AG04450 (cell line): Measurements from ENCODE around the gene CD72. TPM values are rescaled to one million over a fixed set of nuclear protein-coding genes. Genes with fewer than 3 reads are reported as not detected.

Experiments used
- CTCF ChIA-PET: fragments of 300-600, 350-600 bp; formaldehyde crosslinking; extraction: SDS; loops from one replicate; lab custom pipeline; 2022; ENCODE audit warnings: antibody characterized with exemption, inconsistent platforms; lab: Charles Lee
- POLR2A ChIA-PET: fragments of 350-600 bp; formaldehyde crosslinking; extraction: SDS; loops from one replicate; lab custom pipeline; 2021; ENCODE audit warnings: antibody characterized with exemption, inconsistent platforms; lab: Yijun Ruan, JAX
- DNase-seq: peaks from one replicate; pipeline ENCODE4 v3.0.0-alpha.2; 2011; ENCODE audit warnings: low read depth, low spot score
- H3K27ac ChIP-seq: one replicate; pipeline ENCODE4 v1.5.1; 2012; ENCODE audit warnings: low read depth, low read length, control low read depth
- H3K27me3 ChIP-seq: one replicate; pipeline ENCODE4 v1.6.0; 2012; ENCODE audit warnings: low read length; ENCODE audit not compliant: control insufficient read depth, insufficient read depth
- H3K4me3 ChIP-seq: 2 replicates; pipeline ENCODE4 v1.5.1; 2011; ENCODE audit warnings: mild to moderate bottlenecking, low read depth, low read length, control low read depth
- H3K9me3 ChIP-seq: 2 replicates; pipeline ENCODE4 v1.5.1; 2012; ENCODE audit warnings: low read length; ENCODE audit not compliant: control insufficient read depth, insufficient read depth
- polyA plus RNA-seq: library from polyadenylated mRNA; depleted of rRNA; stranded (reverse); fragments of >200 nt; gene quantifications from 2 replicates; pipeline ENCODE4 v1.2.3, GENCODE V29; 2011
- TF ChIP-seq, protein P1 (sequence below): IDR thresholded peaks from 2 replicates; pipeline ENCODE4 v1.5.1; 2011; ENCODE audit warnings: low read depth, low read length, control low read depth, inconsistent platforms

Gene CD72
- polyA plus RNA-seq, 1 experiment = 0.86 TPM

DNA sequence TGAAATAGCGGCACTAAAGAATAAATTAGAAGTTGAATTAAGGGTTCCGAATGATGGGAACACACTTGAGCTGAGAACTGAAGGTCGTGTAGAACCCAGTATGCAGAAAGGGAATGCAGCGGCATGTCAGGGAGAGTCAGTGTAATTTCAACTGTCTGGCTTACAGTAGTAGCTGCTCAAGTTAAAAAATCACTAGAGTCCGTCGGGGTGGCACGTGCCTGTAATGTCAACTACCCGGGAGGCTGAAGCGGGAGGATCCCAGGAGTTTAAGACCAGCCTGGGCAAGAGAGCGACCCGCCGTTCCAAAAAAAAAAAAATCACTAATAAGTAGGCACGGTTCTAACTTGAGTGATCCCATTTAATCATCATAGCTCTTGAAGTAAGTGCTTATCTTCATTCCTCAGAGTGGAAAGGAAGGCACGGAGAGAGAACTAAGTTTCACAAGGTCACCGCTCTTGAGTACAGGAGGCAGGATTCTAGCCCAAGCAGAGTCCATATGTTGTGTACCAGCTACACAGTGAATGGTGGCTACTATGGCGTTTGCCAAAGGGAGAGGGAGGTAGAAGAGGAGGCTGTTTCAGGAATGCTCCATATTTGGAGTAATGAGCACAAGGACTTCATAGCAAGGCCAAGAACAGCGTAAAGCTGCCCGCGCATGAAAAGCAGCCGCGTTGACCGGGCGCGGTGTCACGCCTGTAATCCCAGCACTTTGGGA lies 38.8 kb upstream of the CD72 start:
- H3K27ac ChIP-seq = peak overlapping the region; percentile 96
- CTCF ChIA-PET = interaction anchor here (0.8 to 3.7 kb wide), 6 partner anchors 10 to 73 kb away, joined by 3 to 30 read pairs (median 10); partner anchors contain the start of genes CREB3 and TLN1
- POLR2A ChIA-PET = interaction anchor here (0.5 to 3.8 kb wide), 10 partner anchors 12 to 1552 kb away, joined by 3 to 75 read pairs (median 6); partner anchors contain the start of gene TPM2
- H3K4me3 ChIP-seq = peak overlapping the region; percentile 48
- DNase-seq = no peak
- TF ChIP-seq, protein P1, sequence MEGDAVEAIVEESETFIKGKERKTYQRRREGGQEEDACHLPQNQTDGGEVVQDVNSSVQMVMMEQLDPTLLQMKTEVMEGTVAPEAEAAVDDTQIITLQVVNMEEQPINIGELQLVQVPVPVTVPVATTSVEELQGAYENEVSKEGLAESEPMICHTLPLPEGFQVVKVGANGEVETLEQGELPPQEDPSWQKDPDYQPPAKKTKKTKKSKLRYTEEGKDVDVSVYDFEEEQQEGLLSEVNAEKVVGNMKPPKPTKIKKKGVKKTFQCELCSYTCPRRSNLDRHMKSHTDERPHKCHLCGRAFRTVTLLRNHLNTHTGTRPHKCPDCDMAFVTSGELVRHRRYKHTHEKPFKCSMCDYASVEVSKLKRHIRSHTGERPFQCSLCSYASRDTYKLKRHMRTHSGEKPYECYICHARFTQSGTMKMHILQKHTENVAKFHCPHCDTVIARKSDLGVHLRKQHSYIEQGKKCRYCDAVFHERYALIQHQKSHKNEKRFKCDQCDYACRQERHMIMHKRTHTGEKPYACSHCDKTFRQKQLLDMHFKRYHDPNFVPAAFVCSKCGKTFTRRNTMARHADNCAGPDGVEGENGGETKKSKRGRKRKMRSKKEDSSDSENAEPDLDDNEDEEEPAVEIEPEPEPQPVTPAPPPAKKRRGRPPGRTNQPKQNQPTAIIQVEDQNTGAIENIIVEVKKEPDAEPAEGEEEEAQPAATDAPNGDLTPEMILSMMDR = no peak
- H3K27me3 ChIP-seq = no peaks in the 10 kb centered on the region
- H3K9me3 ChIP-seq = peaks cover 3% of the 10 kb centered on the region; the same call in 1 of the 2 replicates

- Histone ChIP-seq H3K9me3 (peaks cover 3% of the 10 kb centered on the region; the same call in 1 of the 2 replicates), H3K27ac (no peak overlapping the region), H3K4me3 (no peak overlapping the region), H3K27me3 (no peaks in the 10 kb centered on the region)
- CTCF ChIA-PET = interaction anchor here (1.0 to 3.7 kb wide), 4 partner anchors 9 to 73 kb away, joined by 3 to 30 read pairs (median 10); partner anchors contain the start of genes CREB3 and TLN1
- TF ChIP-seq, protein P1 = no peak
- DNase-seq = no peak
- POLR2A ChIA-PET = interaction anchor here (3.8 kb wide), 1 partner anchor 31 kb away, joined by 75 read pairs; the partner anchor contains the start of gene TPM2
Observed at GRCh38 chr9:35656348-35656747, 38.1 kb upstream of the CD72 start.

DNA sequence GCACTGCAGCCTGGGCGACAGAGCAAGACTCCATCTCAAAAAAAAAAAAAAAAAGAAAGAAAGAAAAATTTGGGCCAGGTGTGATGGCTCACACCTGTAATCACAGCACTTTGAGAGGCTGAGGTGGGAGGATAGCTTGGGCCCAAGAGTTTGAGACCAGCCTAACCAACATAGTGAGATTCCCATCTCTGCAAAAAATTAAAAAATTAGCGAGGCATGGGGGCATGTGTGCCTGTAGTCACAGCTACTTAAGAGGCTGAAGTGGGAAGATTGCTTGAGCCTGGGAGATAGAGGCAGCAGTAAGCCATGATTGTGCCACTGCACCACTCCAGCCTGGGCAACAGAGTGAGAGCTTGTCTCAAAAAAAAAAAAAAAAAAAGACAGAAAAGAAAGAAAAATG lies 35.4 kb upstream of the CD72 start:
- H3K27ac ChIP-seq = no peak overlapping the region
- TF ChIP-seq, protein P1 = no peak
- H3K4me3 ChIP-seq = no peak overlapping the region
- no peak for DNase-seq
- H3K9me3 ChIP-seq = peaks cover 3% of the 10 kb centered on the region; the same call in 1 of the 2 replicates
- ChIA-PET CTCF (interaction anchor here (0.5 to 1.0 kb wide), 3 partner anchors 37 to 78 kb away, joined by 5 to 6 read pairs (median 5); no protein-coding TSS in a partner anchor), POLR2A (interaction anchor here (0.6 kb wide), 1 partner anchor 75 kb away, joined by 3 read pairs; no protein-coding TSS in a partner anchor)
- H3K27me3 ChIP-seq = no peaks in the 10 kb centered on the region

GRCh38 chr9:35652829-35653209 lies 34.6 kb upstream of the CD72 start:
- POLR2A ChIA-PET = no interaction called here
- CTCF ChIA-PET = interaction anchor here (1.0 kb wide), 1 partner anchor 42 kb away, joined by 6 read pairs; no protein-coding TSS in a partner anchor

More at GRCh38 chr9:35652829-35653209, 34.6 kb upstream of the CD72 start:
- no peak for DNase-seq
- H3K9me3 ChIP-seq = peaks cover 3% of the 10 kb centered on the region; the same call in 1 of the 2 replicates
- H3K27me3 ChIP-seq = no peaks in the 10 kb centered on the region
- H3K27ac ChIP-seq = no peak overlapping the region
- no peak overlapping the region for H3K4me3 ChIP-seq
- TF ChIP-seq, protein P1 = no peak
